Heart left ventricle (tissue), 16 donors: ENCODE data around the gene CAPN10. TPM values are rescaled to one million over a fixed set of nuclear protein-coding genes. Genes with fewer than 3 reads are reported as not detected.

Experiments
- ATAC-seq, 4 donors: fragments of 200-7000 bp; cut with Tn5 transposase; one replicate each; pipeline ENCODE4 v1.9.1; 2020 to 2022; ENCODE audit warnings: moderate library complexity in 4 of 4, mild to moderate bottlenecking in 3 of 4, moderate number of reproducible peaks in 1 of 4
- DNase-seq, 5 donors: peaks; one replicate each; pipeline ENCODE4 v3.0.0-alpha.2; 2020
- H3K27ac ChIP-seq, 12 donors: fragments of 200-600 bp; sonication (generic) in 4 of 12; one replicate each; pipeline versions ENCODE4 v1.5.0 to v1.8.0; 2016 to 2022; ENCODE audit warnings: mild to moderate bottlenecking in 2 of 12
- H3K27me3 ChIP-seq, 9 donors: fragments of 200-600 bp; sonication (generic) in 2 of 9; one replicate each; pipeline versions ENCODE4 v1.5.1 to v1.8.0; 2016 to 2022; ENCODE audit warnings: mild to moderate bottlenecking in 3 of 9
- H3K36me3 ChIP-seq, 9 donors: fragments of 200-600 bp; sonication (generic) in 2 of 9; one replicate each; pipeline versions ENCODE4 v1.5.0 to v1.8.0; 2018 to 2022; ENCODE audit warnings: mild to moderate bottlenecking in 2 of 9
- H3K4me1 ChIP-seq, 12 donors: fragments of 200-600 bp; sonication (generic) in 4 of 12; one replicate each; pipeline versions ENCODE4 v1.5.0 to v1.8.0; 2016 to 2022; ENCODE audit warnings: mild to moderate bottlenecking in 3 of 12
- H3K4me3 ChIP-seq, 12 donors: fragments of 200-600 bp; sonication (generic) in 4 of 12; one replicate each; pipeline versions ENCODE4 v1.5.0 to v1.8.0; 2017 to 2022; ENCODE audit warnings: mild to moderate bottlenecking in 9 of 12, moderate library complexity in 4 of 12
- H3K9me3 ChIP-seq, 12 donors: fragments of 200-600 bp; sonication (generic) in 4 of 12; one replicate each; pipeline versions ENCODE4 v1.5.0 to v1.8.0; 2016 to 2022; ENCODE audit warnings: mild to moderate bottlenecking in 1 of 12
- POLR2A ChIP-seq, 2 donors: fragments of 450-650 bp; IDR thresholded peaks; one replicate each; pipeline ENCODE4 v1.6.1; 2017; ENCODE audit warnings: antibody characterized with exemption in 2 of 2, mild to moderate bottlenecking in 2 of 2, moderate library complexity in 2 of 2
- WGBS, 4 donors: extraction: QIAGEN DNeasy Blood & Tissue Kit in 2 of 4; methylation state at CpG; one replicate each; pipeline versions ENCODE4 v1.1.5 to v1.1.7; 2013 to 2018; 5-methylcytosine and 5-hydroxymethylcytosine counted together
- intact Hi-C, 10 donors: fragments of 100-400 bp; cut with DNase I; formaldehyde crosslinking; loops; one replicate each; pipeline versions ENCODE4 v1.11.1 to v1.14.2; 2022
- polyA plus RNA-seq, 2 donors: library from polyadenylated mRNA; stranded (reverse); fragments of 200-250 nt; gene quantifications; one replicate each; pipeline ENCODE4 v1.2.3, GENCODE V29; 2013
- total RNA-seq, 9 donors: library from RNA; depleted of rRNA in 2 of 9; stranded (reverse); fragments of >200 nt in 2 of 9; fragmentation: NEBNext Ultra II Directional in 3 of 9; extraction: Animal tissue kit (Norgen Biotek cat#: 25700) in 3 of 9; gene quantifications; one replicate each; pipeline versions ENCODE4 v1.1.0 to v1.2.4, GENCODE V29; 2016 to 2023
- TF ChIP-seq, protein P1 (sequence below), 12 donors: fragments of 200-600 bp; sonication (generic) in 4 of 12; IDR thresholded peaks; one replicate each; pipeline versions ENCODE4 v1.5.0 to v1.8.0; 2018 to 2022; ENCODE audit warnings: antibody characterized with exemption in 12 of 12, mild to moderate bottlenecking in 5 of 12
- donor health status: ischemic (EF 13 %, LVEDD 7.1; RV severe dilation, severe dysfunction).
- donor health status: healthy with polysubstance abuse.
- donor health status: DM: no; HTN: yes; CAD: no.
- donor health status: DM: no; HTN: no; CAD: no.
- donor health status: ischemic (EF 25% LVEDD 6.9; RV normal size, moderate dysfunction).
- donor health status: ischemic (EF 25% LVEDD 5.7; RV mildly dilated, moderate dysfunction).
- donor health status: healthy.
- donor health status: DM: yes; HTN: yes; CAD: no.
- donor health status: ischemic (EF 35%, LVEDD 5.7; RV mildly dilated, moderate dysfunction).
- donor health status: nonischemic (EF 11% LVEDD 7.7; RV severe dilation, severe dysfunction).
- donor health status: DM: yes; HTN: yes; CAD: no.
- donor health status: PGD.
- donor health status: ischemic (EF 29% LVEDD 5.4; RV normal size, mild dysfunction).
- donor health status: nonischemic (EF 23%, LVEDD 6.1; RV moderate dilation, normal function).

CAPN10 gene
- total and polyA plus RNA-seq, 11 donors: 14.9 to 39.7 (median 21.9) TPM

DNA sequence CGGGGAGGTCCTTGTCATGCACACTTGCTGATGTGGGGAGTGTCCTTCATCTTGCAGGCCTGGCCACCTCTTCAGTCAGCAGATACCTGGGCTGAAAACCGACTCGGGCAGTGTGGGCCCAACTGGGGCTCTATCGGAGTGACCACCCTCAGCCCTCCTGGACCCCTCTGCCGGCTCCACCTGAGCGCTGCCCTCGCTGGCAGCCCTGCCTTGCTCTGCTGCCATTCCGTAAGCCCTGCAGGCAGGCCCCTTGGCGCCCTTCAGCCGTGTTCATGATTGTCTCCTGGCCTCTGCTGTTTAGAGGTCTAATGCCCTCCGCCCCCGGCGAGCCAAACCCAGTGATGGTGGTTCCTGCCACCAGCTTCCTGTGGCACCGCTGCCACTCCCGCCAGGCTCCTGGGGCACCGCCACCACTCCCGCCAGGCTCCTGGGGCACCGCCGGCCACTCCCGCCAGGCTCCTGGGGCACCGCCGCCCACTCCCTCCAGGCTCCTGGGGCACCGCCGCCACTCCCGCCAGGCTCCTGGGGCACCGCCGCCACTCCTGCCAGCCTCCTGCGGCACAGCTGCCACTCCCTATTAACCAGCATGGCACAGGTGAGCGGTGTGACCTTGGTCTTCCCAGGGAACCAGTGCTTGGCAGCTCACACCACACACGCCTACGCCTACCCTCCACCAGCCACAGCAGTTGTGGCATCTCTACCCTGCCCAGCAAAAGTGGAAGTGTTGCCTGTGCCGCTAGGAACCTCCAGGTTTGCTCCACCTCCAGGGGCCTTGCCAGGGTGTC is 15.9 kb downstream of the CAPN10 start:
- TF ChIP-seq, protein P1, sequence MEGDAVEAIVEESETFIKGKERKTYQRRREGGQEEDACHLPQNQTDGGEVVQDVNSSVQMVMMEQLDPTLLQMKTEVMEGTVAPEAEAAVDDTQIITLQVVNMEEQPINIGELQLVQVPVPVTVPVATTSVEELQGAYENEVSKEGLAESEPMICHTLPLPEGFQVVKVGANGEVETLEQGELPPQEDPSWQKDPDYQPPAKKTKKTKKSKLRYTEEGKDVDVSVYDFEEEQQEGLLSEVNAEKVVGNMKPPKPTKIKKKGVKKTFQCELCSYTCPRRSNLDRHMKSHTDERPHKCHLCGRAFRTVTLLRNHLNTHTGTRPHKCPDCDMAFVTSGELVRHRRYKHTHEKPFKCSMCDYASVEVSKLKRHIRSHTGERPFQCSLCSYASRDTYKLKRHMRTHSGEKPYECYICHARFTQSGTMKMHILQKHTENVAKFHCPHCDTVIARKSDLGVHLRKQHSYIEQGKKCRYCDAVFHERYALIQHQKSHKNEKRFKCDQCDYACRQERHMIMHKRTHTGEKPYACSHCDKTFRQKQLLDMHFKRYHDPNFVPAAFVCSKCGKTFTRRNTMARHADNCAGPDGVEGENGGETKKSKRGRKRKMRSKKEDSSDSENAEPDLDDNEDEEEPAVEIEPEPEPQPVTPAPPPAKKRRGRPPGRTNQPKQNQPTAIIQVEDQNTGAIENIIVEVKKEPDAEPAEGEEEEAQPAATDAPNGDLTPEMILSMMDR (IDR thresholded peaks at IDR 0.05): no peak
- no peak for TF ChIP-seq POLR2A (IDR thresholded peaks at IDR 0.05)
- no peaks in the 10 kb centered on the region for H3K27me3 ChIP-seq
- no peak overlapping the region for H3K4me3 ChIP-seq
- intact Hi-C loops: no loop called here
- 90 to 94% (median 91%) methylated on average over 31 to 32 of the region's 32 CpGs for WGBS, 4 donors
- no peak for ATAC-seq
- H3K4me1 ChIP-seq: peaks cover 0 to 11% (median 5%) of the 10 kb centered on the region in 12 donors
- H3K36me3 ChIP-seq: peaks cover 0 to 37% (median 18%) of the 10 kb centered on the region in 9 donors
- peak in 1 of 5 donors; percentile 11 for DNase-seq
- no peak overlapping the region for H3K27ac ChIP-seq
- no peaks in the 10 kb centered on the region for H3K9me3 ChIP-seq

DNA sequence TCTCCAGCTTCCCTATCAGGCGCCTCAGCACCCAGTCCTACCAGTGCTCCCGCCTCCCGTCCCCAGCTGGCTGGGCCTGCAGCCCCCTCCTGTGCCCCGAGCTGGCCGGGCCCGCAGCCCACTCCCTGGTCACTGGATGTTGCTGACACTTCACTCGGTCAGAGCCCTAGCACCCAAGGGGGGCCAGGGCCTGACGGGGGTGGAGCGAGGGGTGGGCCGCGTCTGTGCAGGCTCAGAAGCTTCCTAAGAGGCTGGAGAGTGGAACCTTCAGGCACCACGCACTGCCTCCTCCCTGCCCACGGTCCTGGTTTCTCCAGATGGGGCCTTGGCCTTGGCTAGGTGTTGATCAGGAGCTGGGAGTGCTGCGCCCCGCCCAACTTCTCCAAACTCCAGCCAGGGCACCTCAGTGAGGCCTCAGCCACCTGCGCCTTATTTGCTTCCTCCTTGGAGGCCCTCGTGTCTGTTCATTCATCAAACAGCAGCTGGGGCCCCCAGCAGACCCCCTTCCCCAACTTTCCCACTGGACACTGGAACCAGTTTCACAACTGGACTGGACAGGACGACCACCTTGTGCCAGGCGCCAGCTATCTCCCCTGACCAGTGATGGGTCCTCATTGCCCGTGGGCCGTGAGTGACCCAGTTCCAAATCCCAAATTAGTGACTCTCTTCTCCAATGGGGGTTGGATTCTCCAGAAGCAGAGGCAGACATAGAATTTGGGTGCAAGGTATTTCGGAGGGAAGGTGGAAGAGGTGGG is 16.7 kb downstream of the CAPN10 start:
- no peaks in the 10 kb centered on the region for H3K9me3 ChIP-seq
- no peaks in the 10 kb centered on the region for H3K27me3 ChIP-seq
- peaks cover 0 to 10% (median 5%) of the 10 kb centered on the region in 12 donors for H3K4me1 ChIP-seq
- intact Hi-C loops: no loop called here
- no peak for TF ChIP-seq POLR2A (IDR thresholded peaks at IDR 0.05)
- ATAC-seq (no peak), DNase-seq (peak in 1 of 5 donors; percentile 23)
- no peak overlapping the region for H3K4me3 ChIP-seq
- peaks cover 0 to 29% (median 13%) of the 10 kb centered on the region in 9 donors for H3K36me3 ChIP-seq
- H3K27ac ChIP-seq: no peak overlapping the region
- 91 to 94% (median 92%) methylated on average over 14 to 22 of the region's 22 CpGs for WGBS, 4 donors

DNA sequence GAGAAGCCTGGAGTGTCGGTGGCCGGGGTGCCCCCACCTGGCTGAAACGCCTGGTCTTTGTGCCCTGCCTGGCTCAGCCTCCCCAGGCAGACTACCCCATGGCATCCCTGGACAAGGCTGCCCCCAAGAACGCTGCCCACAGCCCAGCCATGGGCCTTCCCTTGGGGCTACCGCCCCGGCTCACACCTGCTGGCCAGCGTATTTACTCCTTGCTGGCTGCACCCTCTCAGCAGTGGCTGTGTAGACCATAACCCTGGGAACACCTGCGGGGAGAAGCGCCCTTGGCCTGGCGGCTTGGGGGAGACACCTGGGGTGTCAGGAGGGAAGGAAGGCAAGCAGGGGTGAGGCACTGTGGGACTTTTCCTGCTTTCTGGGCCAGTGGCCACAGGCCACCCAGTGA is 17.3 kb downstream of the CAPN10 start:
- Histone ChIP-seq H3K36me3 (peaks cover 0 to 23% (median 7%) of the 10 kb centered on the region in 9 donors), H3K27ac (no peak overlapping the region), H3K9me3 (no peaks in the 10 kb centered on the region), H3K4me1 (peaks cover 0 to 10% (median 5%) of the 10 kb centered on the region in 12 donors), H3K4me3 (no peak overlapping the region), H3K27me3 (no peaks in the 10 kb centered on the region)
- intact Hi-C loops: no loop called here
- DNase-seq: peak in 2 of 5 donors; percentile 12 to 20
- ATAC-seq: no peak
- 89 to 98% (median 92%) methylated on average over 3 to 10 of the region's 10 CpGs for WGBS, 4 donors
- TF ChIP-seq, protein P1 (IDR thresholded peaks at IDR 0.05): no peak
- TF ChIP-seq POLR2A (IDR thresholded peaks at IDR 0.05): no peak

DNA sequence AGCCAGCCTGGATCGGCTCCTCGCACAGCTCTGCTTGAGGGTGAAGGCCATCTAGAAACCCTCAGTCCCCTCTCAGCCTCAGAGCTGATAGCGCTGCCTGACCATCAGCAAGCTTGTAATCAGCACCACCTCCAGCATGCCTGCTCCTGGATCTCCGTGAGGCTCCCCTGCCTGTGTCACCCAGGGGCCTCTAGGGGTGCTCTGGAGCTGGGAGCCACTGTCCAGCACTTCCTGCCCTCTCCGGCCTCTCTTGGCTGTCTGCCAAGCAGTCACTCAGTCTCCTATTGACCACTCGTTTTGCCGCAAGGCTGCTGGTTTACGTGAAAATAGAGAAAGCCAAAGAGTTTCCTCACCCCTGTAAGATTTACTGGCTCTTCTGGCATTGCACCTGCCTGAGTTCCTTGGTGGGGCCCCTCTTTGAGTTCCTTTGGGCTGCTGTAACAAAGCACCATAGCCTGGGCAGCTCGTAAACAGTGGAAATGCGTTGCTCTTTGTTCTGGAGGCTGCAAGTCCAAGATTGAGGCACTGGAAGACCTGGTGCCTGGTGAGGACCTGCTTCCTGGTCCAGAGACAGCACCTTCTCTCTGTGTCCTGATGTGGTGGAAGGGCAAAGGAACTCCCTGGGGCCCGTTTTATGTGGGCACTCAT is 17.9 kb downstream of the CAPN10 start:
- no peaks in the 10 kb centered on the region for H3K9me3 ChIP-seq
- TF ChIP-seq POLR2A (IDR thresholded peaks at IDR 0.05): no peak
- TF ChIP-seq, protein P1 (IDR thresholded peaks at IDR 0.05): peak; percentile 53 to 78 (median 60)
- intact Hi-C loops: no loop called here
- H3K36me3 ChIP-seq: peaks cover 0 to 17% (median 4%) of the 10 kb centered on the region in 9 donors
- peaks cover 0 to 10% (median 5%) of the 10 kb centered on the region in 12 donors for H3K4me1 ChIP-seq
- no peaks in the 10 kb centered on the region for H3K27me3 ChIP-seq
- H3K4me3 ChIP-seq: no peak overlapping the region
- DNase-seq: peak; percentile 77 to 90 (median 87)
- WGBS, 4 donors: 31 to 39% (median 33%) methylated on average over 6 to 11 of the region's 11 CpGs
- peak; percentile 68 to 83 (median 78) for ATAC-seq
- no peak overlapping the region for H3K27ac ChIP-seq
